Activated CD8-positive, alpha-beta T cell treated with anti-CD3 and anti-CD28 coated beads for 36 hours (primary cell): ENCODE data around the gene RASD2. TPM values are rescaled to one million over a fixed set of nuclear protein-coding genes. Genes with fewer than 3 reads are reported as not detected.

Experiments used
- ATAC-seq: fragments of 200-7000 bp; cut with Tn5 transposase; one replicate; pipeline ENCODE4 v1.10.0; 2021; ENCODE audit warnings: mild to moderate bottlenecking, moderate library complexity
- CTCF ChIA-PET: fragments of 350-600 bp; sonication (Branson Sonifier 250); formaldehyde crosslinking; loops from one replicate; lab custom pipeline; 2021; ENCODE audit warnings: antibody characterized with exemption; lab: Charles Lee
- POLR2A ChIA-PET: fragments of 350-600 bp; sonication (Branson Sonifier 250); formaldehyde crosslinking; loops from one replicate; lab custom pipeline; 2021; ENCODE audit warnings: antibody characterized with exemption; lab: Charles Lee
- DNase-seq: peaks from one replicate; pipeline ENCODE4 v3.0.0-alpha.2; 2020
- H3K27ac Mint-ChIP-seq: one replicate; pipeline ENCODE4 v1.8.0; 2021; ENCODE audit warnings: mild to moderate bottlenecking, mixed read lengths
- H3K27me3 Mint-ChIP-seq: one replicate; pipeline ENCODE4 v1.8.0; 2021; ENCODE audit warnings: mixed read lengths
- H3K36me3 Mint-ChIP-seq: one replicate; pipeline ENCODE4 v1.8.0; 2021; ENCODE audit warnings: low read depth, mixed read lengths
- H3K4me1 Mint-ChIP-seq: one replicate; pipeline ENCODE4 v1.8.0; 2021; ENCODE audit warnings: low read depth, mixed read lengths
- H3K4me3 Mint-ChIP-seq: one replicate; pipeline ENCODE4 v1.8.0; 2021; ENCODE audit warnings: mild to moderate bottlenecking, moderate library complexity, mixed read lengths
- H3K9me3 Mint-ChIP-seq: one replicate; pipeline ENCODE4 v1.8.0; 2021; ENCODE audit warnings: mixed read lengths
- intact Hi-C: fragments of 100-400 bp; cut with micrococcal nuclease; formaldehyde crosslinking; loops from one replicate; pipeline ENCODE4 v1.10.0; 2022
- total RNA-seq, 2 experiments: library from RNA; stranded (reverse); gene quantifications; one replicate each; pipeline ENCODE4 v1.2.3, GENCODE V29; 2021
- TF ChIP-seq, protein P1 (sequence below): fragments of 200-600 bp; IDR thresholded peaks from one replicate; pipeline ENCODE4 v1.8.0; 2022; ENCODE audit warnings: antibody characterized with exemption, mild to moderate bottlenecking

RASD2 gene
- total RNA-seq, 2 experiments from 2014 or later: not detected

DNA sequence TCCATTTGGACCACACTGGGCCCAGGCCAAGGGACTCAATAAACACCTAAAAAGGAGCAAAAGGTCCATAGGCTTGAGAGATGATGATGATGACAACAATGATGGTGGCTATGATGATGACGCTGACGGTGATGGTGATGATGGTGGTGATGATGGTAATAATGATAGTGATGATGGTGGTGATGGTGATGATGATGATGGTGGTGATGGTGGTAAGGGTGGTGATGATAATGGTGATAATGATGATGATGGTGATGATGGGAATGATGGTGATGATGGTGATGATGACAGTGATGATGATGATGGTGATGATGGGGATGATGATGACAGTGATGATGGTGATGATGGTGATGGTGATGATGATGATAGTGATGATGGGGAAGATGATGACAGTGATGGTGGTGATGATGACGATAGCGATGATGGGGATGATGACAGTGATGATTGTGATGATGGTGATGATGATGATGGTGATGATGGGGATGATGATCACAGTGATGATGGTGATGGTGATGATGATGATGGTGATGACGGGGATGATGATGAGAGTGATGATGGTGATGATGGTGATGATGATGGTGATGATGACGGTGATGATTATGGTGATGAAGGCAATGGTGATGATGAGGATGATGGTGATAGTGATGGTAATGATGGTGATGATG lies 7.1 kb upstream of the RASD2 start:
- Mint-ChIP-seq H3K4me1 (peaks cover 5% of the 10 kb centered on the region), H3K4me3 (no peak overlapping the region), H3K9me3 (peaks cover 2% of the 10 kb centered on the region), H3K27me3 (no peaks in the 10 kb centered on the region), H3K36me3 (no peaks in the 10 kb centered on the region), H3K27ac (no peak overlapping the region)
- ChIA-PET CTCF (interaction anchor here (0.9 kb wide), 1 partner anchor 103 kb away, joined by 3 read pairs; no protein-coding TSS in a partner anchor), POLR2A (no interaction called here)
- no peak for DNase-seq
- TF ChIP-seq, protein P1, sequence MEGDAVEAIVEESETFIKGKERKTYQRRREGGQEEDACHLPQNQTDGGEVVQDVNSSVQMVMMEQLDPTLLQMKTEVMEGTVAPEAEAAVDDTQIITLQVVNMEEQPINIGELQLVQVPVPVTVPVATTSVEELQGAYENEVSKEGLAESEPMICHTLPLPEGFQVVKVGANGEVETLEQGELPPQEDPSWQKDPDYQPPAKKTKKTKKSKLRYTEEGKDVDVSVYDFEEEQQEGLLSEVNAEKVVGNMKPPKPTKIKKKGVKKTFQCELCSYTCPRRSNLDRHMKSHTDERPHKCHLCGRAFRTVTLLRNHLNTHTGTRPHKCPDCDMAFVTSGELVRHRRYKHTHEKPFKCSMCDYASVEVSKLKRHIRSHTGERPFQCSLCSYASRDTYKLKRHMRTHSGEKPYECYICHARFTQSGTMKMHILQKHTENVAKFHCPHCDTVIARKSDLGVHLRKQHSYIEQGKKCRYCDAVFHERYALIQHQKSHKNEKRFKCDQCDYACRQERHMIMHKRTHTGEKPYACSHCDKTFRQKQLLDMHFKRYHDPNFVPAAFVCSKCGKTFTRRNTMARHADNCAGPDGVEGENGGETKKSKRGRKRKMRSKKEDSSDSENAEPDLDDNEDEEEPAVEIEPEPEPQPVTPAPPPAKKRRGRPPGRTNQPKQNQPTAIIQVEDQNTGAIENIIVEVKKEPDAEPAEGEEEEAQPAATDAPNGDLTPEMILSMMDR: no peak
- intact Hi-C loops: no loop called here
- ATAC-seq: no peak

DNA sequence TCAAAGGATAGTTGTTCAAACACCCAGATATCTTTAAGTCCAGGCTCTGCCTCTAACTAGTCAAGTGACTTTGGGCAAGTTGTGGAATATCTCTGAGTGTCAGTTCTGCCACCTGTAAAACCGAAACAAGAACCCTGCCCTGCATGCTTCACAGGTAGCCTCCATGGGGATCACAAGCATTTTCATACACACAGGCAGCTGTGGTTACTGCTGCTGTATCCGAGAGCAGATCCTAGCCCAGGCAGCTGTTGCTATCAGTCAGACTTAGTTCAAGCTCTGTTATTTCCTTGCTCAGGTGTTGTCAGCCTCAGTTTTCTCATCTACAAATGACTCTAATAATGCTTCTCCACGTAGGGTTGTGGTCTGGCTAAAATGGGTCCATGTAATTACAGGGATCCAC lies 6.5 kb upstream of the RASD2 start:
- no peak for ATAC-seq
- CTCF ChIA-PET: no interaction called here

GRCh38 chr22:35537232-35537631 lies 3.4 kb upstream of the RASD2 start:
- ChIA-PET POLR2A (interaction anchor here (0.5 to 0.6 kb wide), 2 partner anchors 233 to 597 kb away, joined by 3 read pairs; no protein-coding TSS in a partner anchor), CTCF (no interaction called here)

More for the DNA sequence above, 6.5 kb upstream of the RASD2 start:
- POLR2A ChIA-PET: no interaction called here
- intact Hi-C loops: no loop called here
- TF ChIP-seq, protein P1: no peak
- no peaks in the 10 kb centered on the region for H3K27me3 Mint-ChIP-seq
- H3K4me1 Mint-ChIP-seq: peaks cover 5% of the 10 kb centered on the region
- H3K4me3 Mint-ChIP-seq: no peak overlapping the region
- no peak overlapping the region for H3K27ac Mint-ChIP-seq
- H3K36me3 Mint-ChIP-seq: no peaks in the 10 kb centered on the region
- peaks cover 2% of the 10 kb centered on the region for H3K9me3 Mint-ChIP-seq
- no peak for DNase-seq

GRCh38 chr22:35538801-35539321 lies 1.8 kb upstream of the RASD2 start:
- H3K4me1 Mint-ChIP-seq: peaks cover 9% of the 10 kb centered on the region
- H3K4me3 Mint-ChIP-seq: no peak overlapping the region
- no peaks in the 10 kb centered on the region for H3K9me3 Mint-ChIP-seq
- TF ChIP-seq, protein P1: peak; percentile 59
- peaks cover 22% of the 10 kb centered on the region for H3K27me3 Mint-ChIP-seq
- ATAC-seq: peak; percentile 17
- intact Hi-C loops: no loop called here
- no peak overlapping the region for H3K27ac Mint-ChIP-seq
- no peaks in the 10 kb centered on the region for H3K36me3 Mint-ChIP-seq
- ChIA-PET POLR2A (no interaction called here), CTCF (interaction anchor here (0.7 to 2.2 kb wide), 6 partner anchors 10 to 188 kb away, joined by 3 to 13 read pairs (median 4); no protein-coding TSS in a partner anchor)
- peak; percentile 54 for DNase-seq

More at GRCh38 chr22:35537232-35537631, 3.4 kb upstream of the RASD2 start:
- Mint-ChIP-seq H3K4me3 (no peak overlapping the region), H3K27ac (no peak overlapping the region), H3K4me1 (peaks cover 9% of the 10 kb centered on the region), H3K9me3 (no peaks in the 10 kb centered on the region), H3K36me3 (no peaks in the 10 kb centered on the region), H3K27me3 (peaks cover 10% of the 10 kb centered on the region)
- TF ChIP-seq, protein P1: no peak
- intact Hi-C loops: no loop called here
- ATAC-seq: no peak
- no peak for DNase-seq

GRCh38 chr22:35539487-35539886 lies 1.1 kb upstream of the RASD2 start:
- DNase-seq (no peak), ATAC-seq (no peak)
- Mint-ChIP-seq H3K36me3 (no peaks in the 10 kb centered on the region), H3K27me3 (peaks cover 22% of the 10 kb centered on the region), H3K9me3 (no peaks in the 10 kb centered on the region), H3K4me3 (peak overlapping the region; percentile 30), H3K27ac (no peak overlapping the region), H3K4me1 (peaks cover 9% of the 10 kb centered on the region)
- intact Hi-C loops: no loop called here
- CTCF ChIA-PET: interaction anchor here (0.7 to 2.2 kb wide), 4 partner anchors 12 to 188 kb away, joined by 3 to 13 read pairs (median 3); no protein-coding TSS in a partner anchor
- TF ChIP-seq, protein P1: no peak
- POLR2A ChIA-PET: no interaction called here
